ENCODE data around the gene DMXL1.

Gene DMXL1

GRCh38 chr5:119257613-119258012 lies 186.7 kb downstream of the DMXL1 start:
- no peak overlapping the region for H3K4me3 ChIP-seq (ENCODE audit: low read depth, low read length)
- TF ChIP-seq CTCF (IDR thresholded peaks at IDR 0.05; ENCODE audit: low read depth, low read length) = no peak

- TF ChIP-seq CTCF (IDR thresholded peaks at IDR 0.05; ENCODE audit: low read depth, low read length) = no peak
- H3K4me3 ChIP-seq (ENCODE audit: low read depth, low read length) = no peak overlapping the region
These were observed 192.8 kb downstream of the DMXL1 start for GRCh38 chr5:119263639-119264038.

- TF ChIP-seq CTCF (IDR thresholded peaks at IDR 0.05; ENCODE audit: low read depth, low read length) = no peak
These were observed 193.3 kb downstream of the DMXL1 start for GRCh38 chr5:119264186-119264585.

GRCh38 chr5:119267958-119268386 lies 197.1 kb downstream of the DMXL1 start:
- TF ChIP-seq CTCF (IDR thresholded peaks at IDR 0.05; ENCODE audit: low read depth, low read length) = no peak
- peak overlapping the region; percentile 88 for H3K4me3 ChIP-seq (ENCODE audit: low read depth, low read length)

More at GRCh38 chr5:119264186-119264585, 193.3 kb downstream of the DMXL1 start:
- no peak overlapping the region for H3K4me3 ChIP-seq (ENCODE audit: low read depth, low read length)

GRCh38 chr5:119268387-119269060 lies 197.6 kb downstream of the DMXL1 start:
- no peak for TF ChIP-seq CTCF (IDR thresholded peaks at IDR 0.05; ENCODE audit: low read depth, low read length)

GRCh38 chr5:119269061-119269944 lies 198.4 kb downstream of the DMXL1 start:
- no peak for TF ChIP-seq CTCF (IDR thresholded peaks at IDR 0.05; ENCODE audit: low read depth, low read length)

More at GRCh38 chr5:119268387-119269060, 197.6 kb downstream of the DMXL1 start:
- H3K4me3 ChIP-seq (ENCODE audit: low read depth, low read length) = peak overlapping the region; percentile 88

GRCh38 chr5:119270121-119270565 lies 199.3 kb downstream of the DMXL1 start:
- no peak for TF ChIP-seq CTCF (IDR thresholded peaks at IDR 0.05; ENCODE audit: low read depth, low read length)
- H3K4me3 ChIP-seq (ENCODE audit: low read depth, low read length) = no peak overlapping the region

More at GRCh38 chr5:119269061-119269944, 198.4 kb downstream of the DMXL1 start:
- peak overlapping the region; percentile 88 for H3K4me3 ChIP-seq (ENCODE audit: low read depth, low read length)

Measured in WI38 (cell line).